H9 (cell line): ENCODE data around the gene C11orf65. TPM values are rescaled to one million over a fixed set of nuclear protein-coding genes. Genes with fewer than 3 reads are reported as not detected.

Experiments used
- DNase-seq: peaks from one replicate; pipeline ENCODE4 v3.0.0-alpha.2; 2017
- H2AFZ ChIP-seq: one replicate; pipeline ENCODE4 v1.6.1; 2013; ENCODE audit warnings: mild to moderate bottlenecking, low read length, control low read depth, moderate library complexity
- H2AK5ac ChIP-seq: 2 replicates; pipeline ENCODE4 v1.6.1; 2013; ENCODE audit warnings: low read length, control low read depth, mixed read lengths; ENCODE audit not compliant: insufficient read length
- H2BK120ac ChIP-seq: one replicate; pipeline ENCODE4 v1.6.1; 2013; ENCODE audit warnings: low read depth, mild to moderate bottlenecking, low read length, control low read depth, inconsistent platforms; ENCODE audit not compliant: poor library complexity, severe bottlenecking
- H2BK12ac ChIP-seq: 2 replicates; pipeline ENCODE4 v1.6.1; 2013; ENCODE audit warnings: low read length, control low read depth, mixed read lengths, low read depth; ENCODE audit not compliant: insufficient read length
- H2BK15ac ChIP-seq: 2 replicates; pipeline ENCODE4 v1.6.1; 2013; ENCODE audit warnings: low read depth, low read length, control low read depth
- H2BK20ac ChIP-seq: one replicate; pipeline ENCODE4 v1.6.1; 2013; ENCODE audit warnings: low read depth, mild to moderate bottlenecking, low read length, control low read depth, inconsistent platforms; ENCODE audit not compliant: poor library complexity, severe bottlenecking
- H2BK5ac ChIP-seq: 2 replicates; pipeline ENCODE4 v1.6.1; 2013; ENCODE audit warnings: low read length, control low read depth, mixed read lengths; ENCODE audit not compliant: insufficient read length
- H3K14ac ChIP-seq: 2 replicates; pipeline ENCODE4 v1.6.1; 2013; ENCODE audit warnings: low read length, control low read depth; ENCODE audit not compliant: insufficient read depth
- H3K18ac ChIP-seq: 2 replicates; pipeline ENCODE4 v1.6.1; 2013; ENCODE audit warnings: low read depth, mild to moderate bottlenecking, mixed read lengths, low read length, control low read depth; ENCODE audit not compliant: insufficient read length
- H3K23ac ChIP-seq: 2 replicates; pipeline ENCODE4 v1.6.1; 2013; ENCODE audit warnings: low read length, control low read depth, mixed read lengths, low read depth; ENCODE audit not compliant: insufficient read length
- H3K23me2 ChIP-seq: 2 replicates; pipeline ENCODE4 v1.6.1; 2013; ENCODE audit warnings: low read depth, mild to moderate bottlenecking, mixed read lengths, low read length, control low read depth; ENCODE audit not compliant: insufficient read length, poor library complexity, severe bottlenecking
- H3K27ac ChIP-seq: 2 replicates; pipeline ENCODE4 v1.5.1; 2013; ENCODE audit warnings: low read length, control low read depth, mixed read lengths, low read depth; ENCODE audit not compliant: insufficient read length
- H3K27me3 ChIP-seq: 2 replicates; pipeline ENCODE4 v1.6.1; 2013; ENCODE audit warnings: low read length, control low read depth, inconsistent platforms; ENCODE audit not compliant: insufficient read depth
- H3K4ac ChIP-seq: 2 replicates; pipeline ENCODE4 v1.6.1; 2013; ENCODE audit warnings: low read depth, mild to moderate bottlenecking, control low read depth, inconsistent platforms, low read length, moderate library complexity
- H3K4me1 ChIP-seq: 2 replicates; pipeline ENCODE4 v1.6.1; 2013; ENCODE audit warnings: low read length, control low read depth, inconsistent platforms; ENCODE audit not compliant: insufficient read depth
- H3K4me2 ChIP-seq: 2 replicates; pipeline ENCODE4 v1.6.1; 2013; ENCODE audit warnings: low read length, control low read depth, mixed read lengths; ENCODE audit not compliant: insufficient read length, insufficient read depth
- H3K56ac ChIP-seq: 2 replicates; pipeline ENCODE4 v1.6.1; 2013; ENCODE audit warnings: low read depth, mild to moderate bottlenecking, mixed read lengths, low read length, control low read depth; ENCODE audit not compliant: insufficient read length
- H3K79me1 ChIP-seq: 2 replicates; pipeline ENCODE4 v1.6.1; 2013; ENCODE audit warnings: low read depth, mild to moderate bottlenecking, moderate library complexity, low read length, control low read depth, inconsistent platforms; ENCODE audit not compliant: insufficient read depth, poor library complexity, severe bottlenecking
- H3K79me2 ChIP-seq: 2 replicates; pipeline ENCODE4 v1.6.1; 2013; ENCODE audit warnings: low read length, control low read depth, inconsistent platforms; ENCODE audit not compliant: insufficient read depth
- H3K9ac ChIP-seq: 2 replicates; pipeline ENCODE4 v1.6.1; 2013; ENCODE audit warnings: low read length, control low read depth, mixed read lengths; ENCODE audit not compliant: insufficient read length; ENCODE audit errors: extremely low read depth
- H3K9me3 ChIP-seq: one replicate; pipeline ENCODE4 v1.6.1; 2013; ENCODE audit warnings: low read depth, low read length, inconsistent platforms; ENCODE audit not compliant: control insufficient read depth
- H3T11ph ChIP-seq: one replicate; pipeline ENCODE4 v1.6.1; 2013; ENCODE audit warnings: mild to moderate bottlenecking, low read length, control low read depth, inconsistent platforms
- H4K20me1 ChIP-seq: one replicate; pipeline ENCODE4 v1.6.1; 2013; ENCODE audit not compliant: control insufficient read depth, insufficient read length, insufficient read depth
- H4K5ac ChIP-seq: 2 replicates; pipeline ENCODE4 v1.6.1; 2013; ENCODE audit warnings: low read depth, mild to moderate bottlenecking, mixed read lengths, low read length, control low read depth; ENCODE audit not compliant: insufficient read length
- H4K8ac ChIP-seq: replicated peaks from 2 replicates; pipeline ENCODE4 v1.6.1; 2013; ENCODE audit warnings: low read length, control low read depth, mixed read lengths, low read depth; ENCODE audit not compliant: insufficient read length
- H4K91ac ChIP-seq: 2 replicates; pipeline ENCODE4 v1.6.1; 2013; ENCODE audit warnings: low read depth, mild to moderate bottlenecking, moderate library complexity, mixed read lengths, low read length, control low read depth; ENCODE audit not compliant: insufficient read length
- H3K27ac Mint-ChIP-seq, 3 experiments: 2 replicates in 2 of 3; 3 replicates in 1 of 3; pipeline ENCODE4 v1.8.0; 2020 to 2021; ENCODE audit warnings: mixed read lengths in 3 of 3, mild to moderate bottlenecking in 1 of 3, moderate library complexity in 1 of 3
- H3K27me3 Mint-ChIP-seq: 2 replicates; pipeline ENCODE4 v1.8.0; 2021; ENCODE audit warnings: low read depth, mild to moderate bottlenecking, moderate library complexity, mixed read lengths
- H3K36me3 Mint-ChIP-seq, 3 experiments: 2 replicates in 2 of 3; 3 replicates in 1 of 3; pipeline ENCODE4 v1.8.0; 2020 to 2021; ENCODE audit warnings: low read depth in 3 of 3, mixed read lengths in 3 of 3; ENCODE audit not compliant: insufficient read depth in 1 of 3
- H3K4me1 Mint-ChIP-seq, 2 experiments: 2 replicates each; pipeline ENCODE4 v1.8.0; 2020; ENCODE audit warnings: mixed read lengths in 2 of 2
- H3K4me3 Mint-ChIP-seq, 2 experiments: 2 replicates in 1 of 2; 3 replicates in 1 of 2; pipeline ENCODE4 v1.8.0; 2020 to 2021; ENCODE audit warnings: mild to moderate bottlenecking in 2 of 2, mixed read lengths in 2 of 2, moderate library complexity in 1 of 2
- H3K9me3 Mint-ChIP-seq, 2 experiments: 2 replicates in 1 of 2; 3 replicates in 1 of 2; pipeline ENCODE4 v1.8.0; 2020; ENCODE audit warnings: mild to moderate bottlenecking in 2 of 2, mixed read lengths in 2 of 2, moderate library complexity in 1 of 2
- total RNA-seq: library from RNA; stranded (reverse); gene quantifications from 2 replicates; pipeline ENCODE4 v1.2.1, GENCODE V29; 2021
- TF ChIP-seq, protein P1 (sequence below): fragments of 200-600 bp; sonication (generic); conservative IDR thresholded peaks from 3 replicates; pipeline ENCODE4 v1.8.0; 2021; ENCODE audit warnings: antibody characterized with exemption, mild to moderate bottlenecking

Gene C11orf65
- total RNA-seq, 1 experiment from 2014 or later: 0.55 TPM

DNA sequence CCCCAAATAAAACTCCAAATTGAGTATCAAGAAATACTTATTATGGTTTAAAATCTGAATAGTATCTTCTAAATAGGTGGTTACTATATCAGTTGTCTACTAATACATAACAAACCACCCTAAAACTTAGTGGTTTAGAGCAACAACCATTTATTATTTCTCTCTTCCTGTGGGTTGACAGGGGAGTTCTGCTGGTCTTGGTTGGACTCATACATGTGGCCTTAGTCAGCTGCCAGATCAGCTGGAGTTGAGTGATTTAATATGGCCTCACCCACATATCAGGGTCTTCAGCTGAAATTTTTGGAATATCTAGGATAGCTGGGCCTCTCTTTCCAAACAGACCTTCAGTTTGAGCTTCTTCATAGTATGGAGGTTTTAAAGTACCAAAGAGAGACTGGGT, 34.5 kb downstream of the C11orf65 start:
- no peak overlapping the region for H3K4me2 ChIP-seq
- H3K79me2 ChIP-seq: no peaks in the 10 kb centered on the region
- H4K5ac ChIP-seq: no peak overlapping the region
- H2AK5ac ChIP-seq: no peak overlapping the region
- no peaks in the 10 kb centered on the region for H3K27me3 ChIP-seq
- H3K79me1 ChIP-seq: no peaks in the 10 kb centered on the region
- no peak overlapping the region for H2BK20ac ChIP-seq
- H4K91ac ChIP-seq: no peak overlapping the region
- no peak overlapping the region for H3K4ac ChIP-seq
- no peak overlapping the region for H2BK12ac ChIP-seq
- H2BK120ac ChIP-seq: no peak overlapping the region
- no peak overlapping the region for H2BK15ac ChIP-seq
- no peak overlapping the region for H2AFZ ChIP-seq
- no peaks in the 10 kb centered on the region for H4K20me1 ChIP-seq
- no peak for DNase-seq
- no peak overlapping the region for H3K27ac Mint-ChIP-seq
- TF ChIP-seq, protein P1, sequence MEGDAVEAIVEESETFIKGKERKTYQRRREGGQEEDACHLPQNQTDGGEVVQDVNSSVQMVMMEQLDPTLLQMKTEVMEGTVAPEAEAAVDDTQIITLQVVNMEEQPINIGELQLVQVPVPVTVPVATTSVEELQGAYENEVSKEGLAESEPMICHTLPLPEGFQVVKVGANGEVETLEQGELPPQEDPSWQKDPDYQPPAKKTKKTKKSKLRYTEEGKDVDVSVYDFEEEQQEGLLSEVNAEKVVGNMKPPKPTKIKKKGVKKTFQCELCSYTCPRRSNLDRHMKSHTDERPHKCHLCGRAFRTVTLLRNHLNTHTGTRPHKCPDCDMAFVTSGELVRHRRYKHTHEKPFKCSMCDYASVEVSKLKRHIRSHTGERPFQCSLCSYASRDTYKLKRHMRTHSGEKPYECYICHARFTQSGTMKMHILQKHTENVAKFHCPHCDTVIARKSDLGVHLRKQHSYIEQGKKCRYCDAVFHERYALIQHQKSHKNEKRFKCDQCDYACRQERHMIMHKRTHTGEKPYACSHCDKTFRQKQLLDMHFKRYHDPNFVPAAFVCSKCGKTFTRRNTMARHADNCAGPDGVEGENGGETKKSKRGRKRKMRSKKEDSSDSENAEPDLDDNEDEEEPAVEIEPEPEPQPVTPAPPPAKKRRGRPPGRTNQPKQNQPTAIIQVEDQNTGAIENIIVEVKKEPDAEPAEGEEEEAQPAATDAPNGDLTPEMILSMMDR: no peak
- no peak overlapping the region for H3K23ac ChIP-seq
- peaks cover 2 to 9% (median 2%) of the 10 kb centered on the region in 3 experiments; a peak in 4 of 7 replicates for H3K36me3 Mint-ChIP-seq
- no peaks in the 10 kb centered on the region for H3K4me1 ChIP-seq
- H3T11ph ChIP-seq: no peak overlapping the region
- H3K27ac ChIP-seq: no peak overlapping the region
- peaks cover 23 to 29% of the 10 kb centered on the region in 2 experiments for H3K9me3 Mint-ChIP-seq
- no peak overlapping the region for H3K56ac ChIP-seq
- no peaks in the 10 kb centered on the region; the same call in 1 of the 2 replicates for H3K27me3 Mint-ChIP-seq
- H3K9ac ChIP-seq: no peak overlapping the region
- no peak overlapping the region for H4K8ac ChIP-seq
- H3K4me3 Mint-ChIP-seq: no peak overlapping the region
- no peak overlapping the region for H3K14ac ChIP-seq
- H3K9me3 ChIP-seq: no peaks in the 10 kb centered on the region
- no peak overlapping the region for H3K18ac ChIP-seq
- no peak overlapping the region for H2BK5ac ChIP-seq
- no peaks in the 10 kb centered on the region for H3K23me2 ChIP-seq
- no peaks in the 10 kb centered on the region for H3K4me1 Mint-ChIP-seq
